ENCODE measurements around the gene CXCL5. TPM values are rescaled to one million over a fixed set of nuclear protein-coding genes. Genes with fewer than 3 reads are reported as not detected.

The CXCL5 gene
- total RNA-seq, 1 experiment from 2014 or later, result 0.10 TPM

DNA sequence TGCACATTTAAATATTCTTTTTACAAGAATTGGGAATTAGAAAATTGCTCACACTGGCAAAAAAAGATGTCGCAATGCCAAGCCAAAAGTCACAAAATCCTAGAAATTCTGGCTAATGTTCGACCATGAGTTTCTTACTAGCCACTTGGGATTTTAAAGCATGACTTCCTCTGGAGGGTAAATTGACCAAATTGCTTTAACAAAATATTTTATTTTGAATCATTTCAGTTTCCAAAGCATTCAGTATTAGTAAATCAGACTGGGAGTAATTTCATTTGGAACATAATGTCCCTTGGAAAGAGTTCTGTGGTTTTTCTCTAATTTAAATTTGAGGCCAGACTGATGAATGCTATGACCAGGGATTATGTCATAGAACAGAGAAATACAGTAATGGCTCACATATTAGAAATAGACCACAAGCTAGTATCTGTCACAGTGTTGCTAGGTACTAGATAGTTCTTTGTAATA, 7.6 kb upstream of the CXCL5 start:
- Histone ChIP-seq H3K4me3 (ENCODE audit: low read depth in 2 of 2, low read length in 2 of 2) (no peak overlapping the region), H3K4me1 (ENCODE audit: control insufficient read depth, insufficient read depth, low read length) (no peaks in the 10 kb centered on the region), H3K27ac (ENCODE audit: low read length) (no peak overlapping the region), H3K9me3 (ENCODE audit: control insufficient read depth, insufficient read depth, low read depth, low read length) (no peaks in the 10 kb centered on the region), H3K27me3 (ENCODE audit: control insufficient read depth, insufficient read depth, low read length) (no peaks in the 10 kb centered on the region), H3K36me3 (ENCODE audit: control insufficient read depth, insufficient read depth, low read length) (no peaks in the 10 kb centered on the region)
- in situ Hi-C loops (cut with HindIII; ENCODE audit: low pct_unique_long_range_greater_than_20kb, low sequenced_read_pairs), result no loop called here
- no TSS peak for BruUV-seq (replicated peaks)
- DNase-seq (ENCODE audit: low read depth, low spot score), result no peak
- intact Hi-C loops (cut with micrococcal nuclease; ENCODE audit: unreplicated experiment), result no loop called here
- TF ChIP-seq, protein P1, sequence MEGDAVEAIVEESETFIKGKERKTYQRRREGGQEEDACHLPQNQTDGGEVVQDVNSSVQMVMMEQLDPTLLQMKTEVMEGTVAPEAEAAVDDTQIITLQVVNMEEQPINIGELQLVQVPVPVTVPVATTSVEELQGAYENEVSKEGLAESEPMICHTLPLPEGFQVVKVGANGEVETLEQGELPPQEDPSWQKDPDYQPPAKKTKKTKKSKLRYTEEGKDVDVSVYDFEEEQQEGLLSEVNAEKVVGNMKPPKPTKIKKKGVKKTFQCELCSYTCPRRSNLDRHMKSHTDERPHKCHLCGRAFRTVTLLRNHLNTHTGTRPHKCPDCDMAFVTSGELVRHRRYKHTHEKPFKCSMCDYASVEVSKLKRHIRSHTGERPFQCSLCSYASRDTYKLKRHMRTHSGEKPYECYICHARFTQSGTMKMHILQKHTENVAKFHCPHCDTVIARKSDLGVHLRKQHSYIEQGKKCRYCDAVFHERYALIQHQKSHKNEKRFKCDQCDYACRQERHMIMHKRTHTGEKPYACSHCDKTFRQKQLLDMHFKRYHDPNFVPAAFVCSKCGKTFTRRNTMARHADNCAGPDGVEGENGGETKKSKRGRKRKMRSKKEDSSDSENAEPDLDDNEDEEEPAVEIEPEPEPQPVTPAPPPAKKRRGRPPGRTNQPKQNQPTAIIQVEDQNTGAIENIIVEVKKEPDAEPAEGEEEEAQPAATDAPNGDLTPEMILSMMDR (IDR thresholded peaks at IDR 0.05), result no peak
- TF ChIP-seq TCF7L2 (IDR thresholded peaks at IDR 0.05; ENCODE audit: low read depth, low read length) (no peak), POLR2AphosphoS5 (IDR thresholded peaks at IDR 0.05; ENCODE audit: low read depth, low read length) (no peak), SIN3A (IDR thresholded peaks at IDR 0.05; ENCODE audit: borderline replicate concordance, insufficient read depth, low read depth, low read length) (no peak)
- TF ChIP-seq, protein P2, sequence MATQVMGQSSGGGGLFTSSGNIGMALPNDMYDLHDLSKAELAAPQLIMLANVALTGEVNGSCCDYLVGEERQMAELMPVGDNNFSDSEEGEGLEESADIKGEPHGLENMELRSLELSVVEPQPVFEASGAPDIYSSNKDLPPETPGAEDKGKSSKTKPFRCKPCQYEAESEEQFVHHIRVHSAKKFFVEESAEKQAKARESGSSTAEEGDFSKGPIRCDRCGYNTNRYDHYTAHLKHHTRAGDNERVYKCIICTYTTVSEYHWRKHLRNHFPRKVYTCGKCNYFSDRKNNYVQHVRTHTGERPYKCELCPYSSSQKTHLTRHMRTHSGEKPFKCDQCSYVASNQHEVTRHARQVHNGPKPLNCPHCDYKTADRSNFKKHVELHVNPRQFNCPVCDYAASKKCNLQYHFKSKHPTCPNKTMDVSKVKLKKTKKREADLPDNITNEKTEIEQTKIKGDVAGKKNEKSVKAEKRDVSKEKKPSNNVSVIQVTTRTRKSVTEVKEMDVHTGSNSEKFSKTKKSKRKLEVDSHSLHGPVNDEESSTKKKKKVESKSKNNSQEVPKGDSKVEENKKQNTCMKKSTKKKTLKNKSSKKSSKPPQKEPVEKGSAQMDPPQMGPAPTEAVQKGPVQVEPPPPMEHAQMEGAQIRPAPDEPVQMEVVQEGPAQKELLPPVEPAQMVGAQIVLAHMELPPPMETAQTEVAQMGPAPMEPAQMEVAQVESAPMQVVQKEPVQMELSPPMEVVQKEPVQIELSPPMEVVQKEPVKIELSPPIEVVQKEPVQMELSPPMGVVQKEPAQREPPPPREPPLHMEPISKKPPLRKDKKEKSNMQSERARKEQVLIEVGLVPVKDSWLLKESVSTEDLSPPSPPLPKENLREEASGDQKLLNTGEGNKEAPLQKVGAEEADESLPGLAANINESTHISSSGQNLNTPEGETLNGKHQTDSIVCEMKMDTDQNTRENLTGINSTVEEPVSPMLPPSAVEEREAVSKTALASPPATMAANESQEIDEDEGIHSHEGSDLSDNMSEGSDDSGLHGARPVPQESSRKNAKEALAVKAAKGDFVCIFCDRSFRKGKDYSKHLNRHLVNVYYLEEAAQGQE (IDR thresholded peaks at IDR 0.05; ENCODE audit: insufficient read depth in 1 of 2, low read depth in 2 of 2, low read length in 1 of 2), result no peak
- CTCF ChIA-PET, result no interaction called here
- POLR2A ChIA-PET, result no interaction called here
- ATAC-seq, result no peak

DNA sequence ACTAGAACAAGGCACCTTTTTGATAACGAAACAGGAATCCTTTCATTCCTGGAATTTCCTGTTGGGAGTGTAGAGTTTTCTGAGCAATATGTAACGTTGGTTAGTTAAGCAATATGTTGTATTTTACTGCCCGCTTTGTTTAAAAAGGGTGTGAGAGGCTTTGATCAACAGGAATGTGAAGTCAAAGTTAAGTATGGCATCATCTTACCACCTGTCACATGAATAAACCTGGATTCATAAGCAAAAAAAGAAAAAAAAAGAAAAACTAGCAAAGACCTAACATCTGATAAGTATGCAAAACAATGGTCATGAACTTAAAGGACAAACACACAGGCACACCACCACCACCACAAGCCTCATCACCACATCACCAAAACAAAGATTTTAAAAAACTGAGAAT, 7.1 kb upstream of the CXCL5 start:
- Histone ChIP-seq H3K27ac (ENCODE audit: low read length) (no peak overlapping the region), H3K36me3 (ENCODE audit: control insufficient read depth, insufficient read depth, low read length) (no peaks in the 10 kb centered on the region), H3K4me3 (ENCODE audit: low read depth in 2 of 2, low read length in 2 of 2) (no peak overlapping the region), H3K9me3 (ENCODE audit: control insufficient read depth, insufficient read depth, low read depth, low read length) (no peaks in the 10 kb centered on the region), H3K27me3 (ENCODE audit: control insufficient read depth, insufficient read depth, low read length) (no peaks in the 10 kb centered on the region), H3K4me1 (ENCODE audit: control insufficient read depth, insufficient read depth, low read length) (no peaks in the 10 kb centered on the region)
- in situ Hi-C loops (cut with HindIII; ENCODE audit: low pct_unique_long_range_greater_than_20kb, low sequenced_read_pairs) (no loop called here), intact Hi-C loops (cut with micrococcal nuclease; ENCODE audit: unreplicated experiment) (no loop called here)
- ATAC-seq (no peak), DNase-seq (ENCODE audit: low read depth, low spot score) (no peak)
- POLR2A ChIA-PET, result no interaction called here
- no TSS peak for BruUV-seq (replicated peaks)
- CTCF ChIA-PET, result no interaction called here
- TF ChIP-seq POLR2AphosphoS5 (IDR thresholded peaks at IDR 0.05; ENCODE audit: low read depth, low read length) (no peak), TCF7L2 (IDR thresholded peaks at IDR 0.05; ENCODE audit: low read depth, low read length) (no peak), SIN3A (IDR thresholded peaks at IDR 0.05; ENCODE audit: borderline replicate concordance, insufficient read depth, low read depth, low read length) (no peak)
- TF ChIP-seq, protein P2 (IDR thresholded peaks at IDR 0.05; ENCODE audit: insufficient read depth in 1 of 2, low read depth in 2 of 2, low read length in 1 of 2), result no peak
- TF ChIP-seq, protein P1 (IDR thresholded peaks at IDR 0.05), result no peak

Data from Panc1 (cell line).